Measurements from ENCODE around the gene NOL9.

DNA sequence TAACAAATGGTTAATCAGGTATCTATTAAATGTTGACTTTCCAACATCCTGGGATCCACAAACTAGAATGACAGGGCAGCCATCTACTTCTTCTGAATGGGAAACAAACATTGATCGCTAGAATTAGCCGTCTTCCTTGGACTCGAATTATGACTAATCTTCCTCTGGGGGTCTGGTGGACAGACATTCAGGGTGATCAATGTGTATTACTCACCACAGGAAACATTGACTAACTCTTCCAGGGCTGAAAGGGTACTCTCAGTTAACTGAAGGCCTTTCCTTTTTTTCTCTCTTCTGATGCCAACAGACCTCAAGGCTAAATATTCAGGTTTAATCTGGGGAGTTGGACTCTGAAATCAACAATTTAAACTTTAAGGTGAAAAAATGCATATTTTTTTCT lies 9.5 kb downstream of the NOL9 start:
- TF ChIP-seq TAF1 (IDR thresholded peaks at IDR 0.05; ENCODE audit: borderline replicate concordance, low read depth, low read length), result no peak
- no peak for TF ChIP-seq POLR2A (IDR thresholded peaks at IDR 0.05; ENCODE audit: low read depth, low read length)
- no peak for TF ChIP-seq POLR2AphosphoS5 (IDR thresholded peaks at IDR 0.05; ENCODE audit: low read depth, low read length)
